ENCODE results near the gene PLPPR1. TPM values are rescaled to one million over a fixed set of nuclear protein-coding genes. Genes with fewer than 3 reads are reported as not detected.

PLPPR1 gene
- total RNA-seq, 4 donors from 2014 or later, result not detected

DNA sequence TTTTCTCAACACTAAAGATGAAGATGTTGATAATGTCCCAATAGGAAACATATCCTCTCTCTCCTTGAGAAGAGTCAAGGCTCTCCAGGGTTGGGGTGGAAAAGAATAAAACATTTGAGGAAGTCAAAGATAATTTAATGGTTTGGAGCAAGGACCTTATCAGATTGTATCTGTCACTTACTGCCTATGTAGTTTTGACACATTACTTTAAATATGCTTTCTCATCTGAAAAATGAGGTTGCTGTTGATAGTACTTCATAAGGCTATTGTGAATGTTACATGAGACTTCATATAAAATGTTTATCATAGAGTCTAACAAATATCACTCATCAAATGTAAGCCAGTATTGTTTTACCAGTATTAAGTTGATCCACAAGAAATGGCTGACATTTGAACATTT, 307.6 kb downstream of the PLPPR1 start:
- DNase-seq (ENCODE audit: low spot score) (no peak), ATAC-seq (ENCODE audit: low FRiP score) (no peak)
- TF ChIP-seq, protein P1, sequence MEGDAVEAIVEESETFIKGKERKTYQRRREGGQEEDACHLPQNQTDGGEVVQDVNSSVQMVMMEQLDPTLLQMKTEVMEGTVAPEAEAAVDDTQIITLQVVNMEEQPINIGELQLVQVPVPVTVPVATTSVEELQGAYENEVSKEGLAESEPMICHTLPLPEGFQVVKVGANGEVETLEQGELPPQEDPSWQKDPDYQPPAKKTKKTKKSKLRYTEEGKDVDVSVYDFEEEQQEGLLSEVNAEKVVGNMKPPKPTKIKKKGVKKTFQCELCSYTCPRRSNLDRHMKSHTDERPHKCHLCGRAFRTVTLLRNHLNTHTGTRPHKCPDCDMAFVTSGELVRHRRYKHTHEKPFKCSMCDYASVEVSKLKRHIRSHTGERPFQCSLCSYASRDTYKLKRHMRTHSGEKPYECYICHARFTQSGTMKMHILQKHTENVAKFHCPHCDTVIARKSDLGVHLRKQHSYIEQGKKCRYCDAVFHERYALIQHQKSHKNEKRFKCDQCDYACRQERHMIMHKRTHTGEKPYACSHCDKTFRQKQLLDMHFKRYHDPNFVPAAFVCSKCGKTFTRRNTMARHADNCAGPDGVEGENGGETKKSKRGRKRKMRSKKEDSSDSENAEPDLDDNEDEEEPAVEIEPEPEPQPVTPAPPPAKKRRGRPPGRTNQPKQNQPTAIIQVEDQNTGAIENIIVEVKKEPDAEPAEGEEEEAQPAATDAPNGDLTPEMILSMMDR (IDR thresholded peaks at IDR 0.05), result no peak

DNA sequence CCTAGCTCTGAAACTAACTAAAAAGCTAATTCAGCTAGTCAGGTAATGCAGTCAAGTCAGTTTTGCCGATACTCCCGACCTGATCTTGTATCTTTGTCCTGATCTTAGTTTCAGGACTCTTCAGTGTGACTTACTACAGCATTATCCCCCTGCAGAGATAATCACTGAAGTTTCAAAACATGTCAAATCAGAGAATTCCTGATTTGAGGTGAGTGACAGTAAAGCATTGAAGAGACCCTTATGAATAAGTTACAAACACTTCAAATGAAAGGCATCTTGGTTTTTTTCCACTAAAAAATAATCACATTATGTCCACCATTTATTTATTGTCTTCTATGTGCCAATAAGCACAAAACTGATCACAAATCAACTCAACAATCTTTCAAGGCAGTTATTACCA, 308.7 kb downstream of the PLPPR1 start:
- TF ChIP-seq, protein P1 (IDR thresholded peaks at IDR 0.05), result no peak
- ATAC-seq (ENCODE audit: low FRiP score), result no peak
- no peak for DNase-seq (ENCODE audit: low spot score)

DNA sequence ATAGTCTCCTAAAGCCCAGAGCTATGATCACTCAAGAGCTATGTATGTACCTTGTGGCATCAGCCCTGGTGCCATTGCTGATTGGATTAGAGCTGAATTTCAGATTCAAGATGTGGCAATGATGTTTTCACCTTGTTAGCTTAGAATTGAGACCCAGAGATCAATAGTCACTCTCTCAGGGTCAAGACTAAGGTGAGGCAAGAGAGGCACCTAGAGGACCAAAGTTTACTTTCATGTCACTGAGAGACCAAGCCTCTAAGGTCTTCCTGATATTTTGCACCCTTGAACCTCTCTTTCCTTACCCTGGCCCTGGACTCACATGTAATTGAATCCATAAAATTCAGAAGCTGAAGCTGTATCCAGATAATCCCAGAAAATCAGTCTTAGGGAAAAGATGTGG, 313.4 kb downstream of the PLPPR1 start:
- ATAC-seq (ENCODE audit: low FRiP score) (no peak), DNase-seq (ENCODE audit: low spot score) (no peak)
- TF ChIP-seq, protein P1 (IDR thresholded peaks at IDR 0.05), result no peak

DNA sequence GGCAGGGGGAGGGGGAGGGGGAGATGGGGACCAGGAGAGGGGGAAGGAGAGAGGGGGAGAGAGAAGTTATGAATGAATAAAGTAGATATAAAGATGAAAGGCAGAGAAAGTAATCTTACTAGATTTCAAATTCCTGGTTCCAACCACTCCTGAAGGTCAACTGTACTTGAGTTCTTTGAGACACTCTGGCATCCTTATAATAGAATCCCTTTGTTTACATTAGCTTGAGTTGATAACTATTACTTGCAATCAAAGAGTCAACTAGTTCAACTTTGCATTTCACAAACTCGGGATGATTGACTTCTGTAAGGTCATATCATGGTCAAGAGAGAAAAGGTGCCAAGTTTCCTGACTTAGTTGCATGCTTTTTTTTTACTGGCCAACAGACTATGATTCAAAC, 314.1 kb downstream of the PLPPR1 start:
- TF ChIP-seq, protein P1 (IDR thresholded peaks at IDR 0.05), result no peak
- no peak for DNase-seq (ENCODE audit: low spot score)
- ATAC-seq (ENCODE audit: low FRiP score), result no peak

DNA sequence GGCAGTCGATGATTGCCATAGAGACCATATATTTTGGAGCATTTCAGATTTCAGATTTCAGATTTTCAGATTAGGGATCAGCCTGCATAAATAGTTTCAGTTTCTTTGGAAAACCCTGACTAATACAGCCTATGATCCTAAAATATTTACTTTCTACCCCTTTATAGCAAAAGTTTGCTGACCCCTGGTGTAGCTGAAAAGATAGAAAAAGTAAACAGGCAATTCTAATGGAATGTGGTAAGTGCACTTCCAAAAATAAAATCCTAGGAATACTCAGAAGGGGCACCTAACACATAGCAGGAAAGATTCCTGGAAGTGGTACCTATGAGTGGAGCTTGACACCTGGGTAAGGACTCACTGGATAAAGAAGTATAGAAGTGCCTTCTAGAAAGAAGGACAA, 321.8 kb downstream of the PLPPR1 start:
- TF ChIP-seq, protein P1 (IDR thresholded peaks at IDR 0.05), result no peak
- ATAC-seq (ENCODE audit: low FRiP score), result no peak
- no peak for DNase-seq (ENCODE audit: low spot score)

DNA sequence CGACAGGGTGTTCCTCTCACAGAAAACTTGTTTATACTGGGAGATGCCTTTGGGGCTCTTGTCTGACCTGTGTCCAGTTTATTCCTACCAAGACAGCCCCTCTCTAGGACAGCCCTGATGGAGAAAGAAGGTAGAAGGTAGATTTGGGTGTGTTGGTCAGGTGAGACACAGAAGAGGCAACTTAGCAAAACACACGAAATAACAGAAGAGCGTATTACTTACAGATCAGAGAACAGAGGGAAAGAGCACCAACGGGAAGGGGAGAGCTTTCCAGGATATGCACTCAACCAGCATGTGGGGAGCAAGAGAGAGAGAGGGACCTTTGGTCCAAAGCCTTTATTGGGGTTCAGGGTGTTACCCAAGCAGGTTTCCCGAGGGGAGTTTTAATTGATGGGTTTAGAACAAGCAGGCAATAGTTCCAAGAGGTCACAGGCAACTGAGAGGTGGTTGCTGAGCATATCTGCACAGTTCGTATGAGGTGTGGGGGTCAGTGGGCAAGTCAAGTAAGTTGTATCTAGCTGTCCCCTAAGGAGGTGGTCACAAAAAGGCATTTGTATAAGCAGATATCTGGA, 324.5 kb downstream of the PLPPR1 start:
- TF ChIP-seq, protein P1 (IDR thresholded peaks at IDR 0.05), result no peak
- ATAC-seq (ENCODE audit: low FRiP score) (no peak), DNase-seq (ENCODE audit: low spot score) (no peak)

DNA sequence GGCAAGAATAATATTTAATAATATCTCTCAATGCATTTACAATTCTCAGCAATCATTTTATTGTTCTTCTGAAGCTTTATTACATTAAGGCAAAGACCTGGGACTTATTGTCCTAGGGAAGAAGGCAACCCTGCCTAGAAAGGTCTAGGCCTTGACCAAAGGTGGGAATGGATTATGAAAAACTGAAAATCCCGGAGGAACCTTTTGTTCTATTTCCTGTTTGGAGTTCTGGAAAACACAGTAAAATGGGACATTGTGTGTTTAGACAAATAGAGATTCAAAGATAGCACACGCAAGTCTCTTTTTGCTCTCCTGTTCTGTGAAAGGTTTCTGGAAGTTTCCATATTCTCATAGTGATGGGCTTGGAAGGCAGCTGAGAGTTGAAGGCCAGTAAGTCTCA, 325.2 kb downstream of the PLPPR1 start:
- TF ChIP-seq, protein P1 (IDR thresholded peaks at IDR 0.05), result no peak
- ATAC-seq (ENCODE audit: low FRiP score) (no peak), DNase-seq (ENCODE audit: low spot score) (no peak)
